Osteoblast (primary cell): ENCODE data around the gene NOD2. TPM values are rescaled to one million over a fixed set of nuclear protein-coding genes. Genes with fewer than 3 reads are reported as not detected.
A peak's percentile ranks its signal among the peaks of the same experiment; 100 is the strongest.

Experiments
- DNase-seq: peaks from one replicate; pipeline ENCODE4 v3.0.0; 2011; ENCODE audit warnings: low spot score, mixed read lengths; ENCODE audit not compliant: insufficient read length; ENCODE audit errors: missing footprints
- H2AFZ ChIP-seq: 2 replicates; pipeline ENCODE4 v1.6.0; 2011; ENCODE audit warnings: mild to moderate bottlenecking, low read length
- H3K27ac ChIP-seq: 2 replicates; pipeline ENCODE4 v1.5.1; 2011; ENCODE audit warnings: mild to moderate bottlenecking, low read depth, low read length, moderate library complexity
- H3K27me3 ChIP-seq: 2 replicates; pipeline ENCODE4 v1.6.0; 2012; ENCODE audit warnings: mild to moderate bottlenecking, control low read depth, inconsistent platforms, low read length, moderate library complexity; ENCODE audit not compliant: insufficient read depth
- H3K36me3 ChIP-seq: 2 replicates; pipeline ENCODE4 v1.5.1; 2011; ENCODE audit warnings: mild to moderate bottlenecking, low read length, control low read depth, moderate library complexity; ENCODE audit not compliant: insufficient read depth
- H3K4me1 ChIP-seq: 2 replicates; pipeline ENCODE4 v1.5.1; 2011; ENCODE audit warnings: mild to moderate bottlenecking, low read length, control low read depth, moderate library complexity; ENCODE audit not compliant: insufficient read depth
- H3K4me2 ChIP-seq: 2 replicates; pipeline ENCODE4 v1.6.0; 2011; ENCODE audit warnings: mild to moderate bottlenecking, low read length; ENCODE audit not compliant: insufficient read depth
- H3K4me3 ChIP-seq: fragments of 200-600 bp; sonication (generic); 3 replicates; pipeline ENCODE4 v1.5.1; 2012; ENCODE audit warnings: mild to moderate bottlenecking, low read length, inconsistent platforms; ENCODE audit not compliant: insufficient read depth
- H3K79me2 ChIP-seq: 2 replicates; pipeline ENCODE4 v1.6.0; 2012; ENCODE audit warnings: mild to moderate bottlenecking, low read length, control low read depth, inconsistent platforms; ENCODE audit not compliant: insufficient read depth
- H3K9me3 ChIP-seq: 2 replicates; pipeline ENCODE4 v1.5.1; 2011; ENCODE audit warnings: low read depth, low read length, control low read depth
- H4K20me1 ChIP-seq: 2 replicates; pipeline ENCODE4 v1.6.0; 2012; ENCODE audit warnings: mild to moderate bottlenecking, low read length, control low read depth; ENCODE audit not compliant: insufficient read depth
- total RNA-seq: library from RNA; depleted of rRNA; stranded (reverse); fragments of >200 nt; gene quantifications from 2 replicates; pipeline ENCODE4 v1.2.3, GENCODE V29; 2012
- TF ChIP-seq, protein P1 (sequence below): IDR thresholded peaks from 2 replicates; pipeline ENCODE4 v1.5.1; 2011; ENCODE audit warnings: mild to moderate bottlenecking, low read depth, low read length, moderate library complexity; ENCODE audit errors: extremely low read depth

The NOD2 gene
- total RNA-seq, 1 donor, result under 0.01 TPM

- Histone ChIP-seq H4K20me1 (no peaks in the 10 kb centered on the region), H3K9me3 (no peaks in the 10 kb centered on the region), H3K79me2 (peaks cover 3% of the 10 kb centered on the region), H3K4me1 (peaks cover 8% of the 10 kb centered on the region), H2AFZ (no peak overlapping the region), H3K27ac (no peak overlapping the region), H3K27me3 (no peaks in the 10 kb centered on the region), H3K4me2 (no peak overlapping the region), H3K36me3 (no peaks in the 10 kb centered on the region), H3K4me3 (no peak overlapping the region)
- TF ChIP-seq, protein P1, sequence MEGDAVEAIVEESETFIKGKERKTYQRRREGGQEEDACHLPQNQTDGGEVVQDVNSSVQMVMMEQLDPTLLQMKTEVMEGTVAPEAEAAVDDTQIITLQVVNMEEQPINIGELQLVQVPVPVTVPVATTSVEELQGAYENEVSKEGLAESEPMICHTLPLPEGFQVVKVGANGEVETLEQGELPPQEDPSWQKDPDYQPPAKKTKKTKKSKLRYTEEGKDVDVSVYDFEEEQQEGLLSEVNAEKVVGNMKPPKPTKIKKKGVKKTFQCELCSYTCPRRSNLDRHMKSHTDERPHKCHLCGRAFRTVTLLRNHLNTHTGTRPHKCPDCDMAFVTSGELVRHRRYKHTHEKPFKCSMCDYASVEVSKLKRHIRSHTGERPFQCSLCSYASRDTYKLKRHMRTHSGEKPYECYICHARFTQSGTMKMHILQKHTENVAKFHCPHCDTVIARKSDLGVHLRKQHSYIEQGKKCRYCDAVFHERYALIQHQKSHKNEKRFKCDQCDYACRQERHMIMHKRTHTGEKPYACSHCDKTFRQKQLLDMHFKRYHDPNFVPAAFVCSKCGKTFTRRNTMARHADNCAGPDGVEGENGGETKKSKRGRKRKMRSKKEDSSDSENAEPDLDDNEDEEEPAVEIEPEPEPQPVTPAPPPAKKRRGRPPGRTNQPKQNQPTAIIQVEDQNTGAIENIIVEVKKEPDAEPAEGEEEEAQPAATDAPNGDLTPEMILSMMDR, result no peak
- no peak for DNase-seq
Observed at GRCh38 chr16:50737420-50737959, 44.1 kb downstream of the NOD2 start.

GRCh38 chr16:50739031-50739430 lies 45.6 kb downstream of the NOD2 start:
- peaks cover 20% of the 10 kb centered on the region for H3K4me1 ChIP-seq
- H3K27ac ChIP-seq, result no peak overlapping the region
- H2AFZ ChIP-seq, result no peak overlapping the region
- H3K79me2 ChIP-seq, result peaks cover 13% of the 10 kb centered on the region
- H3K4me2 ChIP-seq, result no peak overlapping the region
- H3K27me3 ChIP-seq, result no peaks in the 10 kb centered on the region
- no peak for DNase-seq
- H3K4me3 ChIP-seq, result no peak overlapping the region
- TF ChIP-seq, protein P1, result no peak
- H3K36me3 ChIP-seq, result no peaks in the 10 kb centered on the region
- no peaks in the 10 kb centered on the region for H3K9me3 ChIP-seq
- no peaks in the 10 kb centered on the region for H4K20me1 ChIP-seq

GRCh38 chr16:50740736-50741135 lies 47.3 kb downstream of the NOD2 start:
- Histone ChIP-seq H3K79me2 (peaks cover 20% of the 10 kb centered on the region), H3K4me1 (peaks cover 36% of the 10 kb centered on the region), H3K36me3 (peaks cover 4% of the 10 kb centered on the region), H3K4me2 (peak overlapping the region; percentile 94), H3K9me3 (no peaks in the 10 kb centered on the region), H3K27me3 (no peaks in the 10 kb centered on the region), H4K20me1 (peaks cover 5% of the 10 kb centered on the region), H3K27ac (peak overlapping the region; percentile 78), H2AFZ (no peak overlapping the region), H3K4me3 (peak overlapping the region; percentile 80)
- DNase-seq, result peak; percentile 71
- TF ChIP-seq, protein P1, result no peak

GRCh38 chr16:50741225-50741780 lies 47.9 kb downstream of the NOD2 start:
- Histone ChIP-seq H3K36me3 (peaks cover 7% of the 10 kb centered on the region), H3K27me3 (no peaks in the 10 kb centered on the region), H2AFZ (peak overlapping the region; percentile 90), H3K4me2 (peak overlapping the region; percentile 94), H3K9me3 (no peaks in the 10 kb centered on the region), H3K79me2 (peaks cover 25% of the 10 kb centered on the region), H3K4me3 (peak overlapping the region; percentile 80), H4K20me1 (peaks cover 6% of the 10 kb centered on the region), H3K27ac (peak overlapping the region; percentile 78), H3K4me1 (peaks cover 36% of the 10 kb centered on the region)
- DNase-seq, result no peak
- TF ChIP-seq, protein P1, result no peak
